Smooth muscle cell (in vitro differentiated cells): ENCODE measurements around the gene DSC2. TPM values are rescaled to one million over a fixed set of nuclear protein-coding genes. Genes with fewer than 3 reads are reported as not detected.

Source experiments
- DNase-seq: peaks from one replicate; lab custom pipeline; 2025; ENCODE audit not compliant: unreplicated experiment; lab: John Stamatoyannopoulos, UW
- H2AFZ ChIP-seq: fragments of 200-600 bp; sonication (generic); 2 replicates; pipeline ENCODE4 v1.6.0; 2016; ENCODE audit warnings: antibody characterized with exemption, low read depth, mild to moderate bottlenecking
- H3F3A ChIP-seq: fragments of 200-600 bp; sonication (generic); 2 replicates; pipeline ENCODE4 v1.6.0; 2017; ENCODE audit warnings: antibody characterized with exemption, low read depth
- H3K27ac ChIP-seq: fragments of 200-600 bp; sonication (generic); 2 replicates; pipeline ENCODE4 v1.5.1; 2016; ENCODE audit warnings: low read depth, mild to moderate bottlenecking
- H3K27me3 ChIP-seq: fragments of 200-600 bp; sonication (generic); 2 replicates; pipeline ENCODE4 v1.6.1; 2016; ENCODE audit warnings: low read depth, mild to moderate bottlenecking
- H3K36me3 ChIP-seq: fragments of 200-600 bp; sonication (generic); 2 replicates; pipeline ENCODE4 v1.5.1; 2016; ENCODE audit warnings: low read depth
- H3K4me1 ChIP-seq: fragments of 200-600 bp; sonication (generic); 2 replicates; pipeline ENCODE4 v1.5.1; 2016; ENCODE audit warnings: low read depth
- H3K4me2 ChIP-seq: fragments of 200-600 bp; sonication (generic); 2 replicates; pipeline ENCODE4 v1.6.0; 2016; ENCODE audit warnings: mild to moderate bottlenecking
- H3K4me3 ChIP-seq: fragments of 200-600 bp; sonication (generic); 2 replicates; pipeline ENCODE4 v1.5.1; 2016; ENCODE audit warnings: mild to moderate bottlenecking
- H3K79me2 ChIP-seq: fragments of 200-600 bp; sonication (generic); 2 replicates; pipeline ENCODE4 v1.6.0; 2016; ENCODE audit warnings: low read depth, mild to moderate bottlenecking
- H3K9ac ChIP-seq: fragments of 200-600 bp; sonication (generic); 2 replicates; pipeline ENCODE4 v1.6.0; 2016; ENCODE audit warnings: low read depth
- H3K9me3 ChIP-seq: fragments of 200-600 bp; sonication (generic); replicated peaks from 2 replicates; pipeline ENCODE4 v1.5.1; 2016; ENCODE audit warnings: low read depth
- H4K20me1 ChIP-seq: fragments of 200-600 bp; sonication (generic); 2 replicates; pipeline ENCODE4 v1.6.0; 2016; ENCODE audit warnings: low read depth
- CTCF ChIP-seq: fragments of 200-600 bp; sonication (generic); IDR thresholded peaks from 2 replicates; pipeline ENCODE4 v1.5.1; 2017; ENCODE audit warnings: borderline replicate concordance, mild to moderate bottlenecking, antibody characterized with exemption; ENCODE audit not compliant: insufficient read depth, poor library complexity, severe bottlenecking
- WGBS: methylation state at CpG from one replicate; pipeline ENCODE4 v1.1.7; 2016; ENCODE audit warnings: low lambda C conversion rate; 5-methylcytosine and 5-hydroxymethylcytosine counted together
- polyA plus RNA-seq: library from polyadenylated mRNA; unstranded; fragments of >200 nt; fragmentation: Nextera tagmentation; extraction: Ambion mirVana; gene quantifications from 2 replicates; pipeline ENCODE4 v1.2.1, GENCODE V29; 2016
- total RNA-seq: library from RNA; depleted of rRNA; stranded (reverse); fragments of >200 nt; gene quantifications from 2 replicates; pipeline ENCODE4 v1.2.3, GENCODE V29; 2014

Gene DSC2
- 78.8 and 80.9 TPM in 2 replicates for total RNA-seq
- polyA plus RNA-seq: 15.6 and 36.1 TPM in 2 replicates

GRCh38 chr18:31102025-31102684 is at the start of gene DSC2:
TSS of gene DSC2 (minus strand) at chr18:31102421. CDS start at chr18:31101971, 450 bp downstream.
- peak within 1 kb of the TSS; percentile 92 for H3K4me2 ChIP-seq
- peaks cover 5% of the 10 kb centered on the region for H3K4me1 ChIP-seq
- peak within 1 kb of the TSS; percentile 95 for H3K4me3 ChIP-seq
- 1% methylated on average over 42 of the region's 44 CpGs for WGBS
- peaks cover 10% of the 10 kb centered on the region for H3F3A ChIP-seq
- no peak for TF ChIP-seq CTCF
- no peaks in the 10 kb centered on the region for H3K9me3 ChIP-seq
- no peak for DNase-seq
- H3K27ac ChIP-seq: peak within 1 kb of the TSS; percentile 92
- H3K27me3 ChIP-seq: no peaks in the 10 kb centered on the region
- H2AFZ ChIP-seq: peak within 1 kb of the TSS; percentile 88
- H3K79me2 ChIP-seq: peaks cover 37% of the 10 kb centered on the region
- no peaks in the 10 kb centered on the region for H3K36me3 ChIP-seq
- peaks cover 5% of the 10 kb centered on the region for H4K20me1 ChIP-seq
- H3K9ac ChIP-seq: peak within 1 kb of the TSS; percentile 91

GRCh38 chr18:31149351-31149750 is 47.1 kb upstream of the DSC2 start:
- 39% methylated on average over 3 of the region's 3 CpGs for WGBS
- peaks cover 5% of the 10 kb centered on the region for H3K4me1 ChIP-seq
- H4K20me1 ChIP-seq: no peaks in the 10 kb centered on the region
- H3K27me3 ChIP-seq: no peaks in the 10 kb centered on the region
- H3K9ac ChIP-seq: no peak overlapping the region
- no peaks in the 10 kb centered on the region for H3K79me2 ChIP-seq
- peak overlapping the region; percentile 37 for H3K27ac ChIP-seq
- no peak overlapping the region for H2AFZ ChIP-seq
- TF ChIP-seq CTCF: no peak
- DNase-seq: no peak
- H3F3A ChIP-seq: peaks cover 5% of the 10 kb centered on the region
- H3K9me3 ChIP-seq: no peaks in the 10 kb centered on the region
- no peak overlapping the region for H3K4me3 ChIP-seq
- peak overlapping the region; percentile 63 for H3K4me2 ChIP-seq
- no peaks in the 10 kb centered on the region for H3K36me3 ChIP-seq

GRCh38 chr18:31148600-31148999 is 46.4 kb upstream of the DSC2 start:
- H3K27me3 ChIP-seq: no peaks in the 10 kb centered on the region
- no peaks in the 10 kb centered on the region for H4K20me1 ChIP-seq
- H3K4me1 ChIP-seq: peaks cover 5% of the 10 kb centered on the region
- no peaks in the 10 kb centered on the region for H3K79me2 ChIP-seq
- H3K36me3 ChIP-seq: no peaks in the 10 kb centered on the region
- TF ChIP-seq CTCF: no peak
- H3K4me3 ChIP-seq: no peak overlapping the region
- H3K27ac ChIP-seq: peak overlapping the region; percentile 37
- H3K4me2 ChIP-seq: peak overlapping the region; percentile 63
- H3K9me3 ChIP-seq: no peaks in the 10 kb centered on the region
- no peak overlapping the region for H2AFZ ChIP-seq
- WGBS: 41% methylated on average over 3 of the region's 3 CpGs
- no peak overlapping the region for H3K9ac ChIP-seq
- no peak for DNase-seq
- H3F3A ChIP-seq: peaks cover 5% of the 10 kb centered on the region

GRCh38 chr18:31146809-31147208 is 44.6 kb upstream of the DSC2 start:
- Histone ChIP-seq H3F3A (peaks cover 5% of the 10 kb centered on the region), H3K27me3 (no peaks in the 10 kb centered on the region), H3K4me3 (no peak overlapping the region), H3K4me2 (no peak overlapping the region), H3K4me1 (peaks cover 5% of the 10 kb centered on the region), H3K79me2 (no peaks in the 10 kb centered on the region), H3K9ac (no peak overlapping the region), H4K20me1 (no peaks in the 10 kb centered on the region), H3K27ac (no peak overlapping the region), H2AFZ (no peak overlapping the region), H3K36me3 (no peaks in the 10 kb centered on the region), H3K9me3 (no peaks in the 10 kb centered on the region)
- TF ChIP-seq CTCF: no peak
- DNase-seq: no peak
